Measurements from ENCODE around the gene SUSD1. TPM values are rescaled to one million over a fixed set of nuclear protein-coding genes. Genes with fewer than 3 reads are reported as not detected.

Gene SUSD1
- total RNA-seq, 3 donors from 2014 or later: 6.4 to 17.3 (median 13.1) TPM

GRCh38 chr9:111999319-111999718 is 175.8 kb downstream of the SUSD1 start:
- Histone ChIP-seq H3K36me3 (no peaks in the 10 kb centered on the region), H3K4me3 (no peak overlapping the region), H3K9me3 (no peaks in the 10 kb centered on the region), H3K27ac (no peak overlapping the region), H3K4me1 (no peaks in the 10 kb centered on the region), H3K27me3 (no peaks in the 10 kb centered on the region)
- DNase-seq (ENCODE audit: low spot score in 2 of 2): no peak
- intact Hi-C loops (cut with DNase I; ENCODE audit: low total_unique reads): no loop called here
- no peak for TF ChIP-seq POLR2AphosphoS5 (IDR thresholded peaks at IDR 0.05)
- no peak for TF ChIP-seq CTCF (IDR thresholded peaks at IDR 0.05)
- no peak for TF ChIP-seq POLR2A (IDR thresholded peaks at IDR 0.05)

GRCh38 chr9:111997831-111998230 is 177.3 kb downstream of the SUSD1 start:
- Histone ChIP-seq H3K27ac (no peak overlapping the region), H3K4me3 (no peak overlapping the region), H3K9me3 (no peaks in the 10 kb centered on the region), H3K27me3 (no peaks in the 10 kb centered on the region), H3K4me1 (no peaks in the 10 kb centered on the region), H3K36me3 (no peaks in the 10 kb centered on the region)
- intact Hi-C loops (cut with DNase I; ENCODE audit: low total_unique reads): no loop called here
- no peak for TF ChIP-seq POLR2A (IDR thresholded peaks at IDR 0.05)
- TF ChIP-seq CTCF (IDR thresholded peaks at IDR 0.05): no peak
- no peak for TF ChIP-seq POLR2AphosphoS5 (IDR thresholded peaks at IDR 0.05)
- no peak for DNase-seq (ENCODE audit: low spot score in 2 of 2)

GRCh38 chr9:111994831-111995458 is 180.2 kb downstream of the SUSD1 start:
- Histone ChIP-seq H3K4me3 (no peak overlapping the region), H3K27ac (no peak overlapping the region), H3K36me3 (no peaks in the 10 kb centered on the region), H3K4me1 (no peaks in the 10 kb centered on the region), H3K9me3 (no peaks in the 10 kb centered on the region), H3K27me3 (no peaks in the 10 kb centered on the region)
- TF ChIP-seq POLR2A (IDR thresholded peaks at IDR 0.05): no peak
- no peak for TF ChIP-seq CTCF (IDR thresholded peaks at IDR 0.05)
- no peak for TF ChIP-seq POLR2AphosphoS5 (IDR thresholded peaks at IDR 0.05)
- intact Hi-C loops (cut with DNase I; ENCODE audit: low total_unique reads): no loop called here
- DNase-seq (ENCODE audit: low spot score in 2 of 2): no peak

- Histone ChIP-seq H3K4me3 (no peak overlapping the region), H3K9me3 (no peaks in the 10 kb centered on the region), H3K4me1 (no peaks in the 10 kb centered on the region), H3K27ac (no peak overlapping the region), H3K36me3 (no peaks in the 10 kb centered on the region), H3K27me3 (no peaks in the 10 kb centered on the region)
- DNase-seq (ENCODE audit: low spot score in 2 of 2): no peak
- intact Hi-C loops (cut with DNase I; ENCODE audit: low total_unique reads): no loop called here
- TF ChIP-seq POLR2A (IDR thresholded peaks at IDR 0.05) (no peak), POLR2AphosphoS5 (IDR thresholded peaks at IDR 0.05) (no peak), CTCF (IDR thresholded peaks at IDR 0.05) (no peak)
Observed at GRCh38 chr9:111993319-111993718, 181.8 kb downstream of the SUSD1 start.

GRCh38 chr9:111992523-111992922 is 182.6 kb downstream of the SUSD1 start:
- Histone ChIP-seq H3K9me3 (no peaks in the 10 kb centered on the region), H3K27ac (no peak overlapping the region), H3K4me3 (no peak overlapping the region), H3K4me1 (no peaks in the 10 kb centered on the region), H3K36me3 (no peaks in the 10 kb centered on the region), H3K27me3 (no peaks in the 10 kb centered on the region)
- no peak for DNase-seq (ENCODE audit: low spot score in 2 of 2)
- no peak for TF ChIP-seq POLR2AphosphoS5 (IDR thresholded peaks at IDR 0.05)
- TF ChIP-seq POLR2A (IDR thresholded peaks at IDR 0.05): no peak
- no peak for TF ChIP-seq CTCF (IDR thresholded peaks at IDR 0.05)
- intact Hi-C loops (cut with DNase I; ENCODE audit: low total_unique reads): no loop called here
